GM11168 (cell line): Measurements from ENCODE around the gene NARS2.
"Not testable (repeated sequence)": the region's sequence is repeated elsewhere in the genome, so short reads cannot be mapped to it uniquely, and the experiment has no call there.

Source experiments
- in situ Hi-C: fragments of 300-500 bp; cut with MboI; formaldehyde crosslinking; loops from one replicate; pipeline ENCODE4 v1.12.0; 2022; ENCODE audit warnings: low sequenced_read_pairs; ENCODE audit not compliant: unreplicated experiment

Gene NARS2, protein sequence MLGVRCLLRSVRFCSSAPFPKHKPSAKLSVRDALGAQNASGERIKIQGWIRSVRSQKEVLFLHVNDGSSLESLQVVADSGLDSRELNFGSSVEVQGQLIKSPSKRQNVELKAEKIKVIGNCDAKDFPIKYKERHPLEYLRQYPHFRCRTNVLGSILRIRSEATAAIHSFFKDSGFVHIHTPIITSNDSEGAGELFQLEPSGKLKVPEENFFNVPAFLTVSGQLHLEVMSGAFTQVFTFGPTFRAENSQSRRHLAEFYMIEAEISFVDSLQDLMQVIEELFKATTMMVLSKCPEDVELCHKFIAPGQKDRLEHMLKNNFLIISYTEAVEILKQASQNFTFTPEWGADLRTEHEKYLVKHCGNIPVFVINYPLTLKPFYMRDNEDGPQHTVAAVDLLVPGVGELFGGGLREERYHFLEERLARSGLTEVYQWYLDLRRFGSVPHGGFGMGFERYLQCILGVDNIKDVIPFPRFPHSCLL

DNA sequence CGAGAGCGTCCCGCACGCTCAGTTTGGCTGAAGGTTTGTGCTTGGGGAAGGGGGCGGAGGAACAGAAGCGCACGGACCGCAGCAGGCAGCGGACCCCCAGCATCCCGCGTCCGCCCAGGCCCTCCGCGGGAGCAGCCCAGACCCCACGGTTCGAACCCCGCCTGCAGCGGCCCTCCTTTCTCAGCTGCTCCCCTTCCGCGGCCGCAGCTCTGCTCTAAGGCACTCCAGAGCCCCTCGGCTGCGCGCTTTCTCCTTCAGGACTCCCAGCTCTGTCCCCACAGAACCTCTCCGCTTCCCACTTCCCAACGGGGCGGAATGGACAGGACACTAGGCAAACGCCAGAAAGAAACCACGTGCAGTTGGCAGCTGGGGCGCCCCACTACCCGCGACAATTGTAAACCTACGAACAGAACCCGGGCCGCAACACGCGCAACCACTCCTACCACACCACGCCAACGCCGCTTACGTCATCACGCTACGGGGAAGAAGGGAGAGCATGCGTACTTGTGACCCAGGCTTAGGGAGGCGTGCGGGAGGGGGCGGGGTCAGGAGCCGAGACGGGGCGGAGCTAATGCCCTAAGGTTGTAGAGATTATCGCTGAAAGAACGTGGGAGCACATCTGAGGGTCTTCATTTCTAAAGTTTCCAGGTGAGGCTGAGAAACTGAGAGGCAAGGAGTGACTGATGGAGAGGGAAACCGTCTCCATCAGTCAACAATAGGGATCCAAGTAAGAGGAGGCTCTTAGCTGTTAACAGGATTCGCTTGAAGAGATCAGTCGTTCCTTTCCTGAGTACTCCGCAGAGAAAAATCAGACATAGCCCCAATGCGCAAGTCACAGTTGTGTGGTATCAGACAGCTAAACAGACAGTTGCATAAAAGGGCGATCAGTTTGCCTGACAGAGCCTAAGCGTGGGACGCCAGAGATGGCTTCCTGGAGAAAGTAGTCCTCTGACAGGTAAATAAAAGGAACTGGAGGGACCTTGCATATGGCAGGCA, at the start of gene NARS2:
TSS of gene NARS2 (minus strand) at position 479 of the 996 bp plus-strand sequence. CDS start at position 103, 376 bp downstream.
- in situ Hi-C loops: no loop called here

DNA sequence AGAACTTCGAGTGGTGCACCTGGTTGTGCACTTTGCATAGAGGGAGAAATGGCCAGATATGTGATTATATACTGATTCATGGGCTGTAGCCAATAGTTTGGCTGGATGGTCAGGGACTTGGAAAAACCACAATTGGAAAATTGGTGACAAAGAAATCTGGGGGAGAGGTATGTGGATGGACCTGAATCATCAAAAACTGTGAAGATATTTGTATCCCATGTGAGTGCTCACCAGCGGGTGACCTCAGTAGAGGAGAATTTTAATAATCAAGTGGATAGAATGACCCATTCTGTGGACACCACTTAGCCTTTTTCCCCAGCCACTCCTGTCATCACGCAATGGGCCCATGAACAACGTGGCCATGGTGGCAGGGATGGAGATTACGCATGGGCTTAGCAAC, 48.0 kb upstream of the NARS2 start:
- in situ Hi-C loops: no loop called here

DNA sequence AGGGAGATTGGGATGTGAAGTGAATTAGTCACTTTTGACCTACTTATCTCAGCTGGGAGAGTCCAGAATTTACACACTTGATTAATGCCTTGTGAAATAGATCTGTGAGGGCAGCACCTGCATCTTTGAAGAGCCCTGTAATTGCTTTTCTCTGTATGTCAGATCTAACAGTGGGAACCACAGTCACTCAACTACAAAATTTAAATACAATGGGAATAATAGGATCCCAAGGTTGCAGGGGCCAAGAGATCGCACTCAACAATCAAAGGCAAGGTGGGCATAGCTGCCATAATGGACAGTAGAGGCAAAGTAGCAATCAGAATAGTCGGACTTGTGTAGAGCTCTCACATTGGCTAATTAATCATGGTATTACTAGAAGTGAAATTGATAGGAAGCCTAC, 45.5 kb upstream of the NARS2 start:
- in situ Hi-C loops: no loop called here

DNA sequence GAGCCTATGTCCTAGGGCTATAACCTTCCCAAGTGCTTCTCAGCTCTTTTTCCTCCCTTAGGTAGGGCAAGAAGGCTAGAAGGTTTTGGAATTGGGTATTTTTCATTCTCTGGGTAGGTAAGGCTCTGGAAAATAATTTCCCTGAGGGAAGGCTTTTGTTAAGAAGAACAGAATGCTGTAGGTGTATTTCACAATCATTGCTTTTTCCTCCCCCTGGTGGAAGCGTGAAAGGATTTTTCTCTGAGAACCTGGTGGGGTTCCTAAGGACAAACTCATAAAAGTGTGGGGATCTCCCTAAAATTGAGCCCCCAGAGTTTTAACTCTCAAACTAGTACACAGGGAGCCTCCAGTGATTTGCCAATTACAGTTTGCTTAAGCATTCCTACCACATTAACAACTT, 41.1 kb upstream of the NARS2 start:
- in situ Hi-C loops: no loop called here

DNA sequence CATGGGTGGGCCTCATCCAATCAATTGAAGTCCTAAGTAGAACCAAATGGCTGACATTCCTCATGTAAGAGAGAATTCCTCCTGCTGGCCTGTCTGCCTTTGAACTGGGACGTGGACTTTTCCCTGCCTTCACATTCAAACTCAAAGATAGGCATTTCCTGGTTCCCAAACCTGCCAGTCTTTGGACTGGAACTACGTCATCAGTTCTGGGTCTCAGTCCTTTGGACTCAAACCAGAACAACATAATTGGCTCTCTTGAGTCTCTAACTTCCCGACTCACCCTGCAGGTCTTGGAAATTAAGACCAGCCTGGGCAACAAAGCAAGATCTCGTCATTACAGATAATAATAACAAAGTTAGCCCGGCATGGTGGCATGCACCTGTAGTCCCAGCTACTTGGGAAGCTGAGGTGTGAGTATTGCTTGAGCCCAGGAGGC, 38.7 kb upstream of the NARS2 start:
- in situ Hi-C loops: no loop called here

DNA sequence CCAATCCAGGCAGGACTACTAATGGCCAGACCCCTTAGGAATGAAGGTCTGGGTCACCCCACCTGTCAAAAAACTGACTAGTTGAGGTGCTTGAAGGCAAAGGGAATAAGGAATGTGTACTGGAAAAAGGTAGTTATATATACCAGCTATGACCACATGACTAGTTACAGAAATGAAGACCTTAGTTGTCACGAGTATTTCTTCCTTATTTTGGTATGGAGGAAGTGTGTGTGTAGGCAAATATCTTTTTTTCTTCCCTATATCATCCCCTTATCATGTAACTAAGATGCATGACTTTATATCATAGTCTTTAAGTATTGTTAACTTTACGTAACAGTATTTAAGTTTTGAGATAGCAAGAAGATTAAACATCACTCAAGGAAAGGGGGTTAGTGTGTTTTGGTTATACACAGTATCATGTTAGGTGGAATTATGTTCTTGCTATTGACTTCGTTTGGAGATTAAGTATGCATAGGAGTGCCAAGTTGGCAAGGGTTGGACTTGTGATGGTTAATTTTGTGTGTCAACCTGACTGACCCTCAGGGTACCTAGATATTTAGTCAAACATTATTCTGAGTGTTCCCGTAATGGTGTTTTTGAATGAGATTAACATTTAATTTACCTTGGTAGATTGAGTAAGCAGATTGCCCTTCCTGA, 38.2 kb upstream of the NARS2 start:
- in situ Hi-C loops: no loop called here

DNA sequence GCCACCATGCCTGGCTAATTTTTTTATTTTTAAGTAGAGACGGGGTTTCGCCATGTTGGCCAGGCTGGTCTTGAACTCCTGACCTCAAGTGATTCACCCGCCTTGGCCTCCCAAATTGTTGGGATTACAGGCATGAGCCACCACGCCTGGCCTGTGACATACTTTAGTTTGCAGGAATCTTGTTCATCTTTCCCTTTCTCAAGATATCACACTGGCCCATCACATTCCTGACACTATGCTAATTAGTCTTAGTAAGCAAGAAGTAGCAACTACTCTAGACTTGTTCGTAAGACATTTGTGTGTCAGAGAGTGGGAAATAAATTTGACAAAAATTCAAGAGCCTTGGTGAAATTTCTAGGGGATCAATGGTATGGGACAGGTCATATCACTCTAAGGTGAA, 34.7 kb upstream of the NARS2 start:
- in situ Hi-C loops: not testable (repeated sequence)

DNA sequence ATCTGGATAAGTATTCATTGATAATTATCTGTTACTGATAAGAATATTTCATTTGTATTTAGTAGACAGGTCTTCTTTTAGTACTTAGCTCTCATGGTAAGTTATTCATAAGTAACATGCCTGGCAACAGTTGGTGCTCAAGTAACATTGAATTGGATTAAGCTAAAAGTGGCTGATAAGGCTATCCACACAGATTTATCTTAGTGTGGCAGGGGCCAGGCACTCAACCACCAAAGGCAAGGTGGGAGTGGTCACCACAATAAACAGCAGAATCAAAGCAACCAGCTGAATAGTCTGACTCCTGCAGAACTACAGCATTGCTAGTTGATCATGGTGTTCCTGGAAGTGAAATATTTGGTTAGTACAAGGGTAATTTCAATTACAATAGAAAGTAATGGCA, 33.0 kb upstream of the NARS2 start:
- in situ Hi-C loops: no loop called here

DNA sequence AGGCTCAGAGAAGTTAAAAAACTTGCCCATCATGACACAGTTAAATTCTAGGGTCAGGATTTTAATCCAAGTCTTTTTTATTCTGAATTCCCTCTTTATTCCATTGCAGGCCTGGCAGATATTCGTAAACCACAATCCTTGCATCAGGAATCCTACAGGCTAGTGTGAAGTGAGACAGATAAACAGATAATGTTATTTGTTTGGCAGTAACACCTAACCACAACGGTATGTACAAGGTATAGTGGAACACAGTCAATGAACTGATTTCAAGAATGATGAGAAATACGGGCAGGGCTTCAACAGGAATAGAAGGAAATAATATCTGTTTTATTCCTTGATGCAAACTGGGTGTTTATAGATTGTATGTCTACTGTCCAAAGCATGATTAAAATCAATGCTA, 32.0 kb upstream of the NARS2 start:
- in situ Hi-C loops: no loop called here

DNA sequence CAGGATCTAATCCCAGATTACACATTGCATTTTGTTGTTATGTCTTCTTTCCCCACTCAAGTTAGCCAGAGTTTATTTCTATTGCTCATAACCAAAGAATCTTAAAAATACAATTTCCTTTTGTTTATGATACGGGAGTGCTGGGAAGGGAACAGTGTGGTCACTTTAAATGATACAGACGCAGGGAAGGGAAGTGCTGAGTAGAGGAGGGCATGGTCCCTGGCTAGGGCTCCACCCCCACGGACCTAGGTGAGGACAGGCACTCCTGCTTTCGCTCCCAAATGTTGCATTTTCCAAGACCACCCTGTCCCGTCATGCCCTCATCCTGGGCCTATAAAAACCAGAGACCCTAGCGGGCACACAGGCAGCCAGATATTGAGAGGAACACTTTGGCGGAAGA, 30.6 kb upstream of the NARS2 start:
- in situ Hi-C loops: no loop called here

DNA sequence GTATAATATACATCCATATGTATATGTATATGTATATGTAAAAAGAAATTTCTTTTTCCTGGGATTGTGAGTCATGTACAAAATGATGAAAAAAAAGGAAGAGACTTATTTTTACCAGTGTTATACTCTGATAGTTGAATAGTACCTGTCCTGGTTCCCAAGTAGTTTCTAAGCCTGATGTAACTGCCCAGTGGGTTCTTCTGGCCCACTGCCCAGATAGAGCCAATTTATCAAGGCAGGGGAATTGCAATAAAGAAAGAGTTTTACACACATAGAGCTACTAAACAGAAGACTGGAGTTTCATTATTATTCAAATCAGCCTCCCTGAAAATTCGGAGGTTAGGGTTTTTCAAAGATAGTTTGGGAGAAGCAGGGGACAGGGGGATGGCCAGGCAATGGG, 29.1 kb upstream of the NARS2 start:
- in situ Hi-C loops: no loop called here

DNA sequence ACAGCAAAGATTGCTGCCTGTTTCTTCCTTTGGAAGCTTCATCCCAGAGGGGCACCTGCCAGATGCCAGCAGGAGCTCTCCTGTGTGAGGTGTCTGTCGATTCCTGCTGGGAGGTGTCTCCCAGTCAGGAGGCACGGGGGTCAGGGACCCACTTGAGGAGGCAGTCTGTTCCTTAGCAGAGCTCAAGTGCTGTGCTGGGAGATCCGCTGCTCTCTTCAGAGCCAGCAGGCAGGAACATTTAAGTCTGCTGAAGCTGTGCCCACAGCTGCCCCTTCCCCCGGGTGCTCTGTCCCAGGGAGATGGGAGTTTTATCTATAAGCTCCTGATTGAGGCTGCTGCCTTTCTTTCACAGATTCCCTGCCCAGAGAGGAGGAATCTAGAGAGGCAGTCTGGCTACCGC, 28.1 kb upstream of the NARS2 start:
- in situ Hi-C loops: not testable (repeated sequence)

DNA sequence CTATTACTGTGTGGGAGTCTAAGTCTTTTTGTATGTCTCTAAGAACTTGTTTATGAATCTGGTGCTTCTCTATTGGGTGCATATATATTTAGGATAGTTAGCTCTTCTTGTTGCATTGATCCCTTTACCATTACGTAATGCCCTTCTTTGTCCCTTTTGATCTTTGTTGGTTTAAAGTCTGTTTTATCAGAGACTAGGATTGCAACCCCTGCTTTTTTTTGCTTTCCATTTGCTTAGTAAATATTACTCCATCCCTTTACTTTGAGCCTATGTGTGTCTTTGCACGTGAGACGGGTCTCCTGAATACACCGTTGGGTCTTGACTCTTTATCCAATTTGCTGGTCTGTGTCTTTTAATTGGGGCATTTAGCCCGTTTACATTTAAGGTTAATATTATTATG, 26.4 kb upstream of the NARS2 start:
- in situ Hi-C loops: not testable (repeated sequence)

DNA sequence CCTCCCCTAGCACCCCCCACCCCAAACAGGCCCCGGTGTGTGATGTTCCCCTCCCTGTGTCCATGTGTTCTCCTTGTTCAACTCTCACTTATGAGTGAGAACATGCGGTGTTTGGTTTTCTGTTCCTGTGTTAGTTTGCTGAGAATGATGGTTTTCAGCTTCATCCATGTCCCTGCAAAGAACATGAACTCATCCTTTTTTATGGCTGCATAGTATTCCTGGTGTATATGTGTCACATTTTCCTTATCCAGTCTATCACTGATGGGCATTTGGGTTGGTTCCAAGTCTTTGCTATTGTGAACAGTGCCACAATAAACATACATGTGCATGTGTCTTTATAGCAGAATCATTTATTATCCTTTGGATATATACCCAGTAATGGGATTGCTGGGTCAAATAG, 22.9 kb upstream of the NARS2 start:
- in situ Hi-C loops: not testable (repeated sequence)

DNA sequence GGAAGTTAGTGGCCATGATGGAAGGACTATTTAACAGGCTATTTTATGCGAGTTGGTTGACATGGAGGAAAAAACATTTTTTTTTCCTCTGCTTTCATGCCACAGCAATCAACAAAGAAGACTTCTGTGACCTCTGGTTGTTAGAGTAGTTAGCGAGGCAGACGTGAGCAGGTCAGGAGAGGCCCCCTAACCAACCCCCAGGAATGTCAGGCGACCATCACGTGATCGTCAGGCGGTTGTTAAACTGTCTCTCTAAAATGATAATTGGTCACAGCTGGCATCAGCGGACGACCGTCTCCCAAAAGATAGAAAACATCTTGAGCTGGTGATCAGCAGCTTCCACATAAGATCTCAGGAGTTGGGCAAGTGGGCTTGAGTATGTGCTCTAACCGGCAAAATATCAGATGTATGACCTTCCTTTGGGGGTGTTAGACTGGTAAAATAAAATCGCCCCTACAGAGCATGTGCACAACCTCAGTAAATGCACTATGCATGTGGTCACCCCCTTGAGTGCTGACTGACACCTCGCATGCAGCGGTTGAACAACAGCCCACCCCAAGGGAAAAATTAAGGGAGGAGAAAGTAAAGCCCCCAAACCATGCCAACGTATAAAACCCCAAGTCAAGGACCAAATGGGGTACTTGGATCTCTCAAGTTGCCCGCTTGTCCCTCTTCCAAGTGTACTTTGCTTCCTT, 20.9 kb upstream of the NARS2 start:
- in situ Hi-C loops: no loop called here

DNA sequence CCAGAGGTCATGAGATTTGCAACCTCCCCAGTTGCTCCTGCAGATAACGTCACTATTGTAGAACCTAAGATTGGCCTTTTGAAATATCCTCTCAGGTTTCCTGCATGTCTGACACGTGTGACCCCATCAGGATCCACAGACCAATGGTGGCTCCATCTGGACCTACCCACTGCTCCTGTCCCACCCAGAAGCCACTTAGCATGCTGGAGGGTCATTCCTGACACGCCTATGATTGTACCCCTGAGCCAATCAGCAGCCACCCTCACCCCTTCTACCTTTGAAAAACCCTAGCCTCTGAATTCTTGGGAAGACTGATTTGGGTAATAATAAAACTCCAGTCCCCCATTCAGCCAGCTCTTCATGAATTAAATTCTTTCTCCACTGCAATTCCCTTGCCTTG, 20.1 kb upstream of the NARS2 start:
- in situ Hi-C loops: no loop called here

DNA sequence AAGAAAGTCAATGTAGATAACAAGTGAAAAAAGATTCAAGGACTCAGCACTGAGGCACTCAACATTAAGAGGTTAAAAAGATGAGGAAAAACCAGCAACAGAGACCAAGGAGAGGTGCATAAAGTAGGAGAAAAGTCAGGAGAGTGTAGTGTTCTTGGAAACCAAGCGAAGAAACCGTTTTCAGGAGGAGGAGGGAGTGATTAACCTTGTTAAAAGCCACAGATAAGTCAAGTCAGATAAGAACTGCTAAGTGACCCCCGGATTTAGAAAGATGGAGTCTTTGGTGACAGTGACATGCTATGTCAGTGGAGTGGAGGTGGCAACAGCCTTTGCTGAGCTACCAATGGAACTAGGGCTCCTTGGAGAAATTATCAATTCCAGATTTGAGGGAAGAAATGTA, 13.9 kb upstream of the NARS2 start:
- in situ Hi-C loops: no loop called here

DNA sequence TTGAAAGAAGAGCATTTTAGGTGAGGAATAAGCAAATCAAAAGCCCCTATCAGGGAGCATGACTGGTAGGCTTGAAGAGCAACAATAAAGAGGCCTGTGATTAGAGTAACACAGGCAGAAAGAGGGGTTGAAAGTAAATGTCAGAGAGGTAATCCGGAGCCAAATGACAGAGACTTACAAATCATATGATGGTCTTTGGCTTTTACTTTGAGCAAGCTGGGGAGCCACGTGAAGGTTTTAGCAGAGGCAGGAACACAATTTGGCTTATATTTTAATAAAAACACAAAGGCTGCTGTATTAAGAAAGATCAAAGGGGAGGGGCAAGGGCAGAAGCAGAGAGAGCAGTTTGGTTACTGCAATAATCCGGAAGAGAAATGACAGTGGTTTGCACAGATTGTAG, 12.8 kb upstream of the NARS2 start:
- in situ Hi-C loops: no loop called here

DNA sequence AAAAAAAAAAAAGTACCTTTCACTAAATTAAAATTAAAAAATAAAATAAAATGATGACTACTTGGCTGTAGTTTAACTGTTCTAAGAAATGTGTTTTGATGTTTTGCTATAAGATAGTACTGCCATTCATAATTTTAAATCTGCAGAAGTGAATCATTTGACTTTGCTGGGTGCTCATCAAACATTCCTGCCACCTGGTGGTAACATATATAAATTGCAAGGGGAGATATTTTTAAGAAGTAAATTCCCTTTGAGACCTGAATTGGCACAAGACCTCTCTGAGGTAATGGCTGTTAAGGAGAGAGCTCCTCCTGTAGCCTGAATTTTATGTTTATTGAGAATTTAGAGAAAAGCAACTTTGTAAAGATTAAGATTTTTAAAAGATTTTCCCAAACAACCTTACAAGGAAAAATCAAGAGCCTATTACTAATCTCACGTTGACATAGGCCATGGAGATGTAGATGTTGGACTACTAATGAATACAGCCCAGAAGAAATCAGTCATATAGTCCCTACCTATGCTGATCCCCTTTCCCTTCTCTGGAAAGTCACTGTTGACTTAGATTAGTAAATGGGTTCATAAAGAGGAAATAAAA, 11.9 kb upstream of the NARS2 start:
- in situ Hi-C loops: no loop called here

DNA sequence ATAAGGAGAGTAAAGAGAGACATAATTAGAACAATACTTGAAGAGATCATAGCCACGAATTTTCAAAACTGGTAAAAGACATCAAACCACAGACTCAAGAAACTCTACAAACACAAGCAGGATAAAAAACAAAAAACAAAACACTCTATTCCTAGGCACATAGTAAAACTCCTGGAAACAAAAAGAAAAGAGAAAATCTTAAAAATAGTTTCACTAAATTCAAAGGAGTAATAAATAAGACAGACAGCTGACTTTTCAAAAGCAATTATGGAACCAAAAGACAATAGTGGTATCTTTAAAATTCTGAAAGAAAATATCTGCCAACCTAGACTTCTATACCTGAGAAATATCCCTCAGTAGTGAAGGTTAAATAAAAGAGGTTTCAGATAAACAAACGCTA, 9.2 kb upstream of the NARS2 start:
- in situ Hi-C loops: no loop called here
